Measurements from ENCODE around the gene MMP24OS. TPM values are rescaled to one million over a fixed set of nuclear protein-coding genes. Genes with fewer than 3 reads are reported as not detected.

MMP24OS gene
- total and polyA plus RNA-seq, 2 of the 4 experiments (the other 2 are of a cell fraction): 5.9 to 64.9 TPM

GRCh38 chr20:35317416-35318210, 39.7 kb upstream of the MMP24OS start:
- H3K27me3 ChIP-seq (ENCODE audit: control insufficient read depth, insufficient read depth, low read length): no peaks in the 10 kb centered on the region
- peak overlapping the region; percentile 88 for H4K5ac ChIP-seq (ENCODE audit: low read depth, low read length)
- H2AFZ ChIP-seq (replicated peaks; ENCODE audit: low read length, poor library complexity): no peak overlapping the region
- in situ Hi-C loops (cut with MboI; ENCODE audit: low sequenced_read_pairs): no loop called here
- dilution Hi-C loops (cut with HindIII; ENCODE audit: low sequenced_read_pairs, unreplicated experiment): no loop called here
- no TSS peak for BruUV-seq (replicated peaks)
- H4K20me1 ChIP-seq (ENCODE audit: insufficient read depth, low read length): no peaks in the 10 kb centered on the region
- peak overlapping the region; percentile 89 for H3K27ac ChIP-seq (ENCODE audit: insufficient read depth, low read length)
- peaks cover 43% of the 10 kb centered on the region for H3K4me1 ChIP-seq (ENCODE audit: control insufficient read depth, insufficient read depth, low read length)
- no peak for ATAC-seq (ENCODE audit: low read depth)
- peak overlapping the region; percentile 96 for H2AK5ac ChIP-seq (ENCODE audit: low read depth, low read length)
- H2BK120ac ChIP-seq (ENCODE audit: low read depth, low read length): peak overlapping the region; percentile 97
- no peak overlapping the region for H3K4me2 ChIP-seq (ENCODE audit: low read depth, low read length)
- peak overlapping the region; percentile 89 for H3K18ac ChIP-seq (ENCODE audit: low read depth, low read length)
- H3K4ac ChIP-seq (ENCODE audit: low read depth, low read length): peak overlapping the region; percentile 90
- H2AK9ac ChIP-seq (replicated peaks; ENCODE audit: low read depth, low read length, poor library complexity): peak overlapping the region; percentile 15
- H3K56ac ChIP-seq (ENCODE audit: extremely low read depth, insufficient read depth, low read length): peak overlapping the region; percentile 59; the same call in 1 of the 2 replicates
- no peak overlapping the region for H3K9ac ChIP-seq (ENCODE audit: low read depth, low read length)
- H4K8ac ChIP-seq (ENCODE audit: low read depth in 2 of 2, low read length in 2 of 2): peak overlapping the region; percentile 60 to 90
- no peaks in the 10 kb centered on the region for H3K36me3 ChIP-seq (ENCODE audit: control insufficient read depth, insufficient read depth, low read length)
- WGBS, 2 experiments (ENCODE audit: extremely low coverage in 2 of 2, insufficient read length in 1 of 2): 67% methylated on average over 1 of the region's 5 CpGs; no CpG with 5 or more reads in 1 of the 2 experiments
- H2BK15ac ChIP-seq (ENCODE audit: low read depth, low read length): peak overlapping the region; percentile 81
- peaks cover 45% of the 10 kb centered on the region for H3K9me1 ChIP-seq (ENCODE audit: insufficient read depth, low read length)
- intact Hi-C loops (cut with micrococcal nuclease): no loop called here
- peaks cover 0 to 52% of the 10 kb centered on the region in 2 experiments; a peak in 2 of 4 replicates for H3K79me1 ChIP-seq (ENCODE audit: low read depth in 1 of 2, low read length in 2 of 2)
- DNase-seq: peak; percentile 18
- H2BK20ac ChIP-seq (ENCODE audit: low read depth, low read length): peak overlapping the region; percentile 94
- peak overlapping the region; percentile 80 for H3K23ac ChIP-seq (ENCODE audit: low read depth, low read length)
- H2BK5ac ChIP-seq (ENCODE audit: low read depth, low read length, poor library complexity, severe bottlenecking): peak overlapping the region; percentile 97
- peak overlapping the region; percentile 91 for H3K14ac ChIP-seq (replicated peaks; ENCODE audit: low read depth, low read length)
- ChIA-PET CTCF (interaction anchor here (0.7 to 1.9 kb wide), 2 partner anchors 11 to 14 kb away, joined by 3 to 6 read pairs; no protein-coding TSS in a partner anchor), POLR2A (ENCODE audit: unreplicated experiment) (no interaction called here)
- H4K91ac ChIP-seq (ENCODE audit: insufficient read depth, low read depth, low read length): peak overlapping the region; percentile 95
- H3K4me3 ChIP-seq (ENCODE audit: insufficient read depth, low read depth, low read length): no peak overlapping the region
- no peaks in the 10 kb centered on the region for H3K9me3 ChIP-seq (ENCODE audit: control insufficient read depth, insufficient read depth, low read length)
- TF ChIP-seq CHD1 (IDR thresholded peaks at IDR 0.05; ENCODE audit: low read depth, low read length): no peak
- TF ChIP-seq MXI1 (IDR thresholded peaks at IDR 0.05; ENCODE audit: borderline replicate concordance, low read depth, low read length): no peak
- TF ChIP-seq MAFK (IDR thresholded peaks at IDR 0.05; ENCODE audit: low read depth, low read length): no peak
- no peak for TF ChIP-seq USF2 (IDR thresholded peaks at IDR 0.05; ENCODE audit: low read depth, low read length)
- no peak for TF ChIP-seq CTCF (conservative IDR thresholded peaks at IDR 0.05; ENCODE audit: low read depth, low read length)
- no peak for TF ChIP-seq FOS (IDR thresholded peaks at IDR 0.05; ENCODE audit: low read depth, low read length)
- no peak for TF ChIP-seq RCOR1 (IDR thresholded peaks at IDR 0.05; ENCODE audit: insufficient replicate concordance, low read length)
- TF ChIP-seq CEBPB (IDR thresholded peaks at IDR 0.05; ENCODE audit: low read depth, low read length): no peak
- no peak for TF ChIP-seq SMC3 (IDR thresholded peaks at IDR 0.05; ENCODE audit: low read depth, low read length)
- no peak for TF ChIP-seq NFE2L2 (IDR thresholded peaks at IDR 0.05; ENCODE audit: low read depth, low read length)
- TF ChIP-seq ELK1 (IDR thresholded peaks at IDR 0.05; ENCODE audit: borderline replicate concordance, low read depth, low read length): no peak
- TF ChIP-seq RAD21 (IDR thresholded peaks at IDR 0.05; ENCODE audit: low read length): no peak
- TF ChIP-seq POLR2A (IDR thresholded peaks at IDR 0.05; ENCODE audit: low read depth, low read length): no peak
- TF ChIP-seq MAZ (IDR thresholded peaks at IDR 0.05; ENCODE audit: borderline replicate concordance, low read depth, low read length): no peak
- no peak for TF ChIP-seq RFX5 (IDR thresholded peaks at IDR 0.05; ENCODE audit: low read depth, low read length)
